ENCODE measurements around the gene CYP27B1. TPM values are rescaled to one million over a fixed set of nuclear protein-coding genes. Genes with fewer than 3 reads are reported as not detected.

CYP27B1 gene
- total and polyA plus RNA-seq, 11 donors, result 0.11 to 0.77 (median 0.19) TPM; not detected in 4

DNA sequence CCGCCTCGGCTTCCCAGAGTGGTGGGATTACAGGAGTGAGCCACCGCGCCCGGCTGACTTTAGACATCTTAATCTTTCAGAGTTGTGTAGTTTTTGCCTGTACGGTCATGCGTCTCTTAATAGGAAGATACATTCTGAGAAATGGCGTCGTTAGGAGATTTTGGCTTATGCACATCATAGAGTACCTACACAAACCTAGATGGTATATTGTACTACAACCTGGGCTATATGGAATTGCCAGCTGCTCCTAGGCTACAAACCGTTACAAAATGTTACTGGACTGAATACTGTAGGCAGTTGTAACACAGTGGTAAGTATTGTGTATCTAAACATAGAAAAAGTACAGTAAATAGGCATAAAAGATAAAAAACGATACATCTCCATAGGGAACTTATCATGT, 17.0 kb upstream of the CYP27B1 start:
- no peak overlapping the region for H3K27ac ChIP-seq
- H3K4me1 ChIP-seq, result peaks cover 0 to 41% (median 13%) of the 10 kb centered on the region in 12 donors
- DNase-seq (no peak), ATAC-seq (no peak)
- H3K9me3 ChIP-seq, result no peaks in the 10 kb centered on the region
- no peak for TF ChIP-seq POLR2A (IDR thresholded peaks at IDR 0.05)
- TF ChIP-seq, protein P1, sequence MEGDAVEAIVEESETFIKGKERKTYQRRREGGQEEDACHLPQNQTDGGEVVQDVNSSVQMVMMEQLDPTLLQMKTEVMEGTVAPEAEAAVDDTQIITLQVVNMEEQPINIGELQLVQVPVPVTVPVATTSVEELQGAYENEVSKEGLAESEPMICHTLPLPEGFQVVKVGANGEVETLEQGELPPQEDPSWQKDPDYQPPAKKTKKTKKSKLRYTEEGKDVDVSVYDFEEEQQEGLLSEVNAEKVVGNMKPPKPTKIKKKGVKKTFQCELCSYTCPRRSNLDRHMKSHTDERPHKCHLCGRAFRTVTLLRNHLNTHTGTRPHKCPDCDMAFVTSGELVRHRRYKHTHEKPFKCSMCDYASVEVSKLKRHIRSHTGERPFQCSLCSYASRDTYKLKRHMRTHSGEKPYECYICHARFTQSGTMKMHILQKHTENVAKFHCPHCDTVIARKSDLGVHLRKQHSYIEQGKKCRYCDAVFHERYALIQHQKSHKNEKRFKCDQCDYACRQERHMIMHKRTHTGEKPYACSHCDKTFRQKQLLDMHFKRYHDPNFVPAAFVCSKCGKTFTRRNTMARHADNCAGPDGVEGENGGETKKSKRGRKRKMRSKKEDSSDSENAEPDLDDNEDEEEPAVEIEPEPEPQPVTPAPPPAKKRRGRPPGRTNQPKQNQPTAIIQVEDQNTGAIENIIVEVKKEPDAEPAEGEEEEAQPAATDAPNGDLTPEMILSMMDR (IDR thresholded peaks at IDR 0.05), result no peak
- intact Hi-C loops (cut with DNase I), result loop anchor here in 4 of 10 donors (5.0 kb wide), 1 partner anchor 123 kb away; no protein-coding TSS in a partner anchor
- H3K27me3 ChIP-seq, result no peaks in the 10 kb centered on the region
- WGBS, 4 donors, result 91 to 94% (median 92%) methylated on average over 11 of the region's 11 CpGs
- peak overlapping the region in 6 of 12 donors; percentile 77 to 95 (median 92) for H3K4me3 ChIP-seq
- peaks cover 0 to 57% (median 39%) of the 10 kb centered on the region in 9 donors for H3K36me3 ChIP-seq

DNA sequence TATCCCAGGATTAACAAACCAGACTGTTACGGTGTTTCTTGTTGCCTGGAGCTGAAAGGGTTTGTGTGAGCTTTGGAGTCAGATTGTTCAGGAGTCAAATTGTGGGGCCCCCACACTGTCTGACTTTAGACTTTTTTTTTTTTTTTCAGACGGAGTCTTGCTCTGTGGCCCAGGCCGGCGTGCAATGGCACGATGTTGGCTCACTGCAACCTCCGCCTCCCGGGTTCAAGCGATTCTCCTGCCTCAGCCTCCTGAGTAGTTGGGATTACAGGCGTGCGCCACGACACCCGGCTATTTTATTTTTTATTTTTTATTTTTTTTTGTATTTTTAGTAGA, 16.6 kb upstream of the CYP27B1 start:
- DNase-seq (no peak), ATAC-seq (no peak)
- Histone ChIP-seq H3K9me3 (no peaks in the 10 kb centered on the region), H3K4me1 (peaks cover 0 to 41% (median 13%) of the 10 kb centered on the region in 12 donors), H3K4me3 (peak overlapping the region; percentile 64 to 98 (median 92)), H3K27ac (peak overlapping the region in 2 of 12 donors; percentile 80 to 82), H3K36me3 (peaks cover 0 to 54% (median 35%) of the 10 kb centered on the region in 9 donors), H3K27me3 (no peaks in the 10 kb centered on the region)
- TF ChIP-seq, protein P1 (IDR thresholded peaks at IDR 0.05), result no peak
- TF ChIP-seq POLR2A (IDR thresholded peaks at IDR 0.05), result no peak
- intact Hi-C loops (cut with DNase I), result loop anchor here in 4 of 10 donors (5.0 kb wide), 1 partner anchor 124 kb away; no protein-coding TSS in a partner anchor
- WGBS, 4 donors, result 83 to 87% (median 87%) methylated on average over 12 of the region's 12 CpGs

DNA sequence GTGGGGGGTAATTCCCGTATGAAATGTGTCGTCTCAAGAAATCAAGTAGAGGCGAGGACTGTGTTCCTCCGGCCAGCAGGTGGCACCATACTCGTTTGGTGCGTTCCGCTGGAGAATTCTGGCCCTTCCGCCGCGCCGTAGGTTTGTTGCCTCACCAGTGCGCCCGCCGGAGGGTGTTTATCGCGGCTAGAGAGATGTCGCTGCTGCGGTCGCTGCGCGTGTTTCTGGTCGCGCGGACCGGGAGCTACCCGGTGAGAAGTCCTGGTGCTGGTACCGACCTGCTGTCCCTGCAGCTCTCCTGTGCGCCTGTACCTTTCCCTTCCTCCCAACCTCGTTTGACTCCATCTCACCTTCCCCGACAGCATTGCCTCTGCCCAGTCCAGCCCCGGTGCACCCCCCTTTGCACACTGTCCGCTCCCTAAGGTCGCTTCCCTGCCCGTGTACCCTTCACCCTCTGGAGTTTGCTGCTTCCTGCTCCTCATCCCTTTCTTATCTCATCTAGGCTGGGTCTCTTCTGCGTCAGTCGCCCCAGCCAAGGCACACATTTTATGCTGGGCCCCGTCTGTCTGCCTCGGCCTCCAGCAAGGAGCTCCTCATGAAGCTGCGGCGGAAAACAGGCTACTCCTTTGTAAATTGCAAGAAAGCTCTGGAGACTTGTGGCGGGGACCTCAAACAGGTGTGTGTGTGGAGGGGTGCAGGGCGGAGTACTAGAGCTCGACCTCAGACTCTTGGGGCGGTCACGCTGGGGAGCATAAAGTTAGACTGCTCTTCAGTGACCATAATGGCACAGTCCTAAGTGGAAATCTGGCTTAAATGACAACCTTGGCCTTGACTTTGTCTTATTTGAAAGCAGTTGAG, 16.0 kb upstream of the CYP27B1 start, which contains the start of gene TSFM:
Gene TSFM (plus strand): TSS at position 180 of the 858 bp plus-strand sequence. CDS start 15 bp downstream, at position 195.
- Histone ChIP-seq H3K9me3 (no peaks in the 10 kb centered on the region), H3K27me3 (no peaks in the 10 kb centered on the region), H3K27ac (peak within 1 kb of the TSS in 11 of 12 donors; percentile 24 to 82 (median 65)), H3K36me3 (peaks cover 0 to 48% (median 29%) of the 10 kb centered on the region in 9 donors), H3K4me3 (peak within 1 kb of the TSS; percentile 64 to 98 (median 92)), H3K4me1 (peaks cover 0 to 41% (median 13%) of the 10 kb centered on the region in 12 donors)
- TF ChIP-seq, protein P1 (IDR thresholded peaks at IDR 0.05), result peak; percentile 86 to 98 (median 92)
- peak in 1 of 2 donors; percentile 60 for TF ChIP-seq POLR2A (IDR thresholded peaks at IDR 0.05)
- 1% methylated on average over 41 to 45 of the region's 45 CpGs for WGBS, 4 donors
- intact Hi-C loops (cut with DNase I), result loop anchor here in 6 of 10 donors (1.0 to 5.0 kb wide), 2 partner anchors 122 to 124 kb away; no protein-coding TSS in a partner anchor
- peak; percentile 84 to 94 (median 92) for ATAC-seq
- DNase-seq, result peak; percentile 97 to 98 (median 98)

DNA sequence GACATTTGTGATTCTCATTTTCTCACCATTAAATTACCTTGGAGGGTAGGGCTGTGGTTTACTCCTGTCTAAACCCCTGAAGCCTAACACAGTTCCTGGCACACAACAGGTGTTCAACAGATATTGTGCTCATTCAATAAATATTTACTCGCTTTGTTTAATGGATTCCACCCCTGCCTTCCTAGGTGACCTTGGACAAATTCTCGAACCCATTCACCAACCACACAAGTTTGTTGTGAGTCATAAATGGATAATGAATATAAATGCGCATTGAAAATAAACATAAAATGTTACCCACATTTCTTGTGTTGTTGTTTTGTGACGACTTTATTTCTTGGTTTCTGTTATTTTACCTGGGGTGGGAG, 15.3 kb upstream of the CYP27B1 start:
- Histone ChIP-seq H3K27me3 (no peaks in the 10 kb centered on the region), H3K36me3 (peaks cover 0 to 42% (median 22%) of the 10 kb centered on the region in 9 donors), H3K9me3 (no peaks in the 10 kb centered on the region), H3K4me3 (peak overlapping the region in 9 of 12 donors; percentile 77 to 98 (median 94)), H3K4me1 (peaks cover 0 to 41% (median 13%) of the 10 kb centered on the region in 12 donors), H3K27ac (peak overlapping the region in 3 of 12 donors; percentile 68 to 82 (median 80))
- no peak for ATAC-seq
- no peak for DNase-seq
- WGBS, 4 donors, result 22 to 27% (median 27%) methylated on average over 4 of the region's 4 CpGs
- TF ChIP-seq POLR2A (IDR thresholded peaks at IDR 0.05), result no peak
- TF ChIP-seq, protein P1 (IDR thresholded peaks at IDR 0.05), result no peak
- intact Hi-C loops (cut with DNase I), result loop anchor here in 6 of 10 donors (1.0 to 5.0 kb wide), 2 partner anchors 123 to 125 kb away; no protein-coding TSS in a partner anchor
